Upper lobe of right lung (tissue), 1 donor: Measurements from ENCODE around the gene BMI1. TPM values are rescaled to one million over a fixed set of nuclear protein-coding genes. Genes with fewer than 3 reads are reported as not detected.

Source experiments
- ATAC-seq: fragments of 200-7000 bp; cut with Tn5 transposase; one replicate; pipeline ENCODE4 v1.9.1; 2020; ENCODE audit warnings: mild to moderate bottlenecking, moderate library complexity
- DNase-seq: peaks from one replicate; pipeline ENCODE4 v3.0.0-alpha.2; 2020
- H3K27ac ChIP-seq: fragments of 200-600 bp; one replicate; pipeline ENCODE4 v1.8.0; 2022
- H3K27me3 ChIP-seq: fragments of 200-600 bp; one replicate; pipeline ENCODE4 v1.8.0; 2022; ENCODE audit warnings: mild to moderate bottlenecking
- H3K36me3 ChIP-seq: fragments of 200-600 bp; one replicate; pipeline ENCODE4 v1.8.0; 2022
- H3K4me1 ChIP-seq: fragments of 200-600 bp; one replicate; pipeline ENCODE4 v1.8.0; 2022
- H3K4me3 ChIP-seq: fragments of 200-600 bp; one replicate; pipeline ENCODE4 v1.8.0; 2022; ENCODE audit warnings: mild to moderate bottlenecking
- H3K9me3 ChIP-seq: fragments of 200-600 bp; one replicate; pipeline ENCODE4 v1.8.0; 2022
- CTCF ChIP-seq: fragments of 200-600 bp; IDR thresholded peaks from one replicate; pipeline ENCODE4 v1.8.0; 2022; ENCODE audit warnings: antibody characterized with exemption
- intact Hi-C: fragments of 100-400 bp; cut with DNase I; formaldehyde crosslinking; loops from one replicate; pipeline ENCODE4 v1.11.0; 2022
- total RNA-seq: library from RNA; stranded (reverse); fragmentation: NEBNext Ultra II Directional; extraction: Animal tissue kit (Norgen Biotek cat#: 25700); gene quantifications from one replicate; pipeline ENCODE4 v1.2.1, GENCODE V29; 2021
- donor health status: DM: no; HTN: yes; CAD: no; lungs with severe emphysema.

The BMI1 gene
- total RNA-seq, 1 donor from 2014 or later: 50.9 TPM

- Histone ChIP-seq H3K4me1 (no peaks in the 10 kb centered on the region), H3K27ac (no peak overlapping the region), H3K36me3 (no peaks in the 10 kb centered on the region), H3K9me3 (no peaks in the 10 kb centered on the region), H3K27me3 (peaks cover 6% of the 10 kb centered on the region), H3K4me3 (no peak overlapping the region)
- intact Hi-C loops: no loop called here
- TF ChIP-seq CTCF: no peak
- DNase-seq (no peak), ATAC-seq (no peak)
These were observed 45.9 kb downstream of the BMI1 start for GRCh38 chr10:22366771-22367170.

- H3K27me3 ChIP-seq: peaks cover 2% of the 10 kb centered on the region
- H3K9me3 ChIP-seq: no peaks in the 10 kb centered on the region
- no peaks in the 10 kb centered on the region for H3K4me1 ChIP-seq
- no peaks in the 10 kb centered on the region for H3K36me3 ChIP-seq
- H3K27ac ChIP-seq: no peak overlapping the region
- intact Hi-C loops: no loop called here
- no peak for ATAC-seq
- DNase-seq: no peak
- TF ChIP-seq CTCF: no peak
- no peak overlapping the region for H3K4me3 ChIP-seq
These were observed 46.6 kb downstream of the BMI1 start for GRCh38 chr10:22367471-22367870.

GRCh38 chr10:22368402-22368801, 47.5 kb downstream of the BMI1 start:
- H3K27me3 ChIP-seq: no peaks in the 10 kb centered on the region

GRCh38 chr10:22368981-22369380, 48.1 kb downstream of the BMI1 start:
- DNase-seq: no peak
- no peaks in the 10 kb centered on the region for H3K27me3 ChIP-seq
- H3K4me3 ChIP-seq: no peak overlapping the region
- no peaks in the 10 kb centered on the region for H3K9me3 ChIP-seq
- no peaks in the 10 kb centered on the region for H3K36me3 ChIP-seq
- TF ChIP-seq CTCF: no peak
- intact Hi-C loops: no loop called here
- no peak overlapping the region for H3K27ac ChIP-seq
- no peak for ATAC-seq
- no peaks in the 10 kb centered on the region for H3K4me1 ChIP-seq

More at GRCh38 chr10:22368402-22368801, 47.5 kb downstream of the BMI1 start:
- Histone ChIP-seq H3K4me3 (no peak overlapping the region), H3K4me1 (no peaks in the 10 kb centered on the region), H3K27ac (no peak overlapping the region), H3K36me3 (no peaks in the 10 kb centered on the region), H3K9me3 (no peaks in the 10 kb centered on the region)
- intact Hi-C loops: no loop called here
- no peak for TF ChIP-seq CTCF
- DNase-seq: no peak
- no peak for ATAC-seq

GRCh38 chr10:22369434-22370072, 48.7 kb downstream of the BMI1 start:
- Histone ChIP-seq H3K27me3 (no peaks in the 10 kb centered on the region), H3K4me1 (no peaks in the 10 kb centered on the region), H3K27ac (no peak overlapping the region), H3K4me3 (no peak overlapping the region), H3K36me3 (no peaks in the 10 kb centered on the region), H3K9me3 (no peaks in the 10 kb centered on the region)
- no peak for TF ChIP-seq CTCF
- peak; percentile 79 for ATAC-seq
- DNase-seq: no peak
- intact Hi-C loops: no loop called here

- ATAC-seq (no peak), DNase-seq (no peak)
- intact Hi-C loops: no loop called here
- TF ChIP-seq CTCF: no peak
- Histone ChIP-seq H3K36me3 (no peaks in the 10 kb centered on the region), H3K9me3 (no peaks in the 10 kb centered on the region), H3K4me3 (no peak overlapping the region), H3K4me1 (no peaks in the 10 kb centered on the region), H3K27ac (no peak overlapping the region), H3K27me3 (no peaks in the 10 kb centered on the region)
These were observed 49.4 kb downstream of the BMI1 start for GRCh38 chr10:22370320-22370719.
